Prostate gland (tissue), 2 donors: ENCODE results near the gene SRGAP3. TPM values are rescaled to one million over a fixed set of nuclear protein-coding genes. Genes with fewer than 3 reads are reported as not detected.
"Not testable (repeated sequence)": the region's sequence is repeated elsewhere in the genome, so short reads cannot be mapped to it uniquely, and the experiment has no call there.

Experiments used
- DNase-seq: peaks from one replicate; pipeline ENCODE4 v3.0.0-alpha.2; 2019; ENCODE audit warnings: low spot score
- H3K27ac ChIP-seq, 2 donors: fragments of 200-600 bp; sonication (generic); 2 replicates each; pipeline ENCODE4 v1.5.1; 2017 to 2019
- H3K27me3 ChIP-seq: fragments of 200-600 bp; sonication (generic); replicated peaks from 2 replicates; pipeline ENCODE4 v1.5.1; 2019; ENCODE audit not compliant: insufficient read depth
- H3K36me3 ChIP-seq, 2 donors: fragments of 200-600 bp; sonication (generic); 1 replicate in 1 of 2; 2 replicates in 1 of 2; pipeline versions ENCODE4 v1.5.1 to v1.8.1; 2017 to 2019
- H3K4me1 ChIP-seq: fragments of 200-600 bp; sonication (generic); replicated peaks from 2 replicates; pipeline ENCODE4 v1.5.1; 2019
- H3K4me3 ChIP-seq, 2 donors: fragments of 200-600 bp; sonication (generic); 2 replicates each; pipeline ENCODE4 v1.5.1; 2017 to 2019
- H3K9me3 ChIP-seq: fragments of 200-600 bp; sonication (generic); 2 replicates; pipeline ENCODE4 v1.5.1; 2017
- CTCF ChIP-seq, 4 experiments: fragments of 200-600 bp in 2 of 4; fragments of 450-650 bp in 2 of 4; sonication (generic) in 2 of 4; IDR thresholded peaks; 1 replicate in 3 of 4; 2 replicates in 1 of 4; pipeline ENCODE4 v1.5.1; 2016 to 2019; ENCODE audit warnings: antibody characterized with exemption in 4 of 4, mild to moderate bottlenecking in 2 of 4, moderate library complexity in 2 of 4
- POLR2A ChIP-seq: fragments of 450-650 bp; IDR thresholded peaks from one replicate; pipeline ENCODE4 v1.6.1; 2016; ENCODE audit warnings: antibody characterized with exemption, mild to moderate bottlenecking
- POLR2AphosphoS5 ChIP-seq: sonication (generic); formaldehyde crosslinking; IDR thresholded peaks from one replicate; pipeline ENCODE4 v1.6.1; 2017; ENCODE audit warnings: antibody characterized with exemption
- WGBS: methylation state at CpG from one replicate; pipeline ENCODE4 v1.1.5; 2018; 5-methylcytosine and 5-hydroxymethylcytosine counted together
- intact Hi-C: fragments of 100-400 bp; cut with DNase I; formaldehyde crosslinking; loops from one replicate; pipeline ENCODE4 v1.14.2; 2022
- total RNA-seq, 2 donors: library from RNA; depleted of rRNA; stranded (reverse); fragments of >200 nt; gene quantifications; one replicate each; pipeline ENCODE4 v1.1.0, GENCODE V29; 2016

The SRGAP3 gene
- total RNA-seq, 2 donors from 2014 or later: 23.6 to 50.3 TPM

- DNase-seq: no peak
- H3K9me3 ChIP-seq: no peaks in the 10 kb centered on the region
- H3K36me3 ChIP-seq: no peaks in the 10 kb centered on the region
- no peak overlapping the region for H3K27ac ChIP-seq
- 78% methylated on average over 3 of the region's 3 CpGs for WGBS
- no peak for TF ChIP-seq POLR2AphosphoS5
- H3K27me3 ChIP-seq: no peaks in the 10 kb centered on the region
- no peak overlapping the region for H3K4me3 ChIP-seq
- intact Hi-C loops: loop anchor here (10.0 kb wide), 1 partner anchor 188 kb away; no protein-coding TSS in a partner anchor
- no peaks in the 10 kb centered on the region for H3K4me1 ChIP-seq
Measured at GRCh38 chr3:9293076-9293475, 43.6 kb upstream of the SRGAP3 start.

- Histone ChIP-seq H3K36me3 (no peaks in the 10 kb centered on the region), H3K4me3 (no peak overlapping the region), H3K27ac (no peak overlapping the region), H3K9me3 (no peaks in the 10 kb centered on the region), H3K4me1 (no peaks in the 10 kb centered on the region), H3K27me3 (no peaks in the 10 kb centered on the region)
- TF ChIP-seq POLR2AphosphoS5 (no peak), POLR2A (no peak), CTCF (IDR thresholded peaks at IDR 0.05) (no peak)
- intact Hi-C loops: loop anchor here (10.0 kb wide), 1 partner anchor 188 kb away; no protein-coding TSS in a partner anchor
- no peak for DNase-seq
- WGBS: 82% methylated on average over 2 of the region's 2 CpGs
Measured at GRCh38 chr3:9292516-9292915, 43.1 kb upstream of the SRGAP3 start.

GRCh38 chr3:9291821-9292410, 42.5 kb upstream of the SRGAP3 start:
- WGBS: 74% methylated on average over 6 of the region's 6 CpGs
- Histone ChIP-seq H3K36me3 (no peaks in the 10 kb centered on the region), H3K9me3 (no peaks in the 10 kb centered on the region), H3K27me3 (no peaks in the 10 kb centered on the region), H3K27ac (no peak overlapping the region), H3K4me3 (no peak overlapping the region), H3K4me1 (no peaks in the 10 kb centered on the region)
- TF ChIP-seq POLR2AphosphoS5: no peak
- TF ChIP-seq POLR2A: no peak
- no peak for TF ChIP-seq CTCF (IDR thresholded peaks at IDR 0.05)
- no peak for DNase-seq
- intact Hi-C loops: loop anchor here (10.0 kb wide), 1 partner anchor 187 kb away; no protein-coding TSS in a partner anchor

GRCh38 chr3:9290566-9290965, 41.1 kb upstream of the SRGAP3 start:
- Histone ChIP-seq H3K4me1 (no peaks in the 10 kb centered on the region), H3K4me3 (no peak overlapping the region), H3K27ac (no peak overlapping the region), H3K27me3 (no peaks in the 10 kb centered on the region), H3K9me3 (no peaks in the 10 kb centered on the region), H3K36me3 (no peaks in the 10 kb centered on the region)
- intact Hi-C loops: loop anchor here (10.0 kb wide), 1 partner anchor 186 kb away; no protein-coding TSS in a partner anchor
- TF ChIP-seq CTCF (IDR thresholded peaks at IDR 0.05) (no peak), POLR2A (no peak), POLR2AphosphoS5 (no peak)
- 90% methylated on average over 2 of the region's 2 CpGs for WGBS
- no peak for DNase-seq

- 92% methylated on average over 8 of the region's 8 CpGs for WGBS
- H3K36me3 ChIP-seq: not testable (repeated sequence)
Measured at GRCh38 chr3:9281533-9281932, 32.1 kb upstream of the SRGAP3 start.

GRCh38 chr3:9280451-9281219, 31.2 kb upstream of the SRGAP3 start:
- 39% methylated on average over 11 of the region's 11 CpGs for WGBS
- no peaks in the 10 kb centered on the region for H3K4me1 ChIP-seq
- H3K36me3 ChIP-seq: no peaks in the 10 kb centered on the region
- DNase-seq: no peak
- no peak overlapping the region for H3K4me3 ChIP-seq
- intact Hi-C loops: no loop called here
- H3K27ac ChIP-seq: no peak overlapping the region
- H3K9me3 ChIP-seq: no peaks in the 10 kb centered on the region
- no peaks in the 10 kb centered on the region for H3K27me3 ChIP-seq
- no peak for TF ChIP-seq POLR2A

More at GRCh38 chr3:9281533-9281932, 32.1 kb upstream of the SRGAP3 start:
- H3K4me3 ChIP-seq, H3K27ac ChIP-seq, H3K27me3 ChIP-seq, DNase-seq, intact Hi-C loops, H3K4me1 ChIP-seq, H3K9me3 ChIP-seq: not testable (repeated sequence)
